ENCODE data around the gene C3. TPM values are rescaled to one million over a fixed set of nuclear protein-coding genes. Genes with fewer than 3 reads are reported as not detected.
A peak's percentile ranks its signal among the peaks of the same experiment; 100 is the strongest.
"Not testable (repeated sequence)": the region's sequence is repeated elsewhere in the genome, so short reads cannot be mapped to it uniquely, and the experiment has no call there.

C3 gene
- total RNA-seq, 1 experiment from 2014 or later, result 7.0 TPM

DNA sequence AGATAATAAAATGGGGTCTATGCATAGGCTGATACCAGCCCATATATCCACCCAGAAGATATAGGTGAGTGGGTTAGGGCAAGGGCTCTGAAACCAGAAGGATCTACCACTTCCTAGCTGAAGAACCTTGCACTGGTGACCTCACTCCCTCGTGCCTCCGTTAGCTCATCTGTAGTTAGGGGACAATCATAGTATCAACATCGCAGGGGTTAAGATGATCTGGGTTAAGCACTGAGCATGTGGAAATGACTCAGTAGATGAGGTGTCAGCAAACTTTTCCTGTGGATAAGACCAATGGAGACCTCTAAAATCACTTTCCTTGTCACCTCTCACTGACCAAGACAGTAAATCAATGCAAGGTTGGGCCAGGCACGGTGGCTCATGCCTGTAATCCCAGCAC lies 81.0 kb downstream of the C3 start:
- Histone ChIP-seq H2AFZ (ENCODE audit: low read depth, low read length, poor library complexity, severe bottlenecking) (no peak overlapping the region), H4K20me1 (ENCODE audit: insufficient read depth) (no peaks in the 10 kb centered on the region), H3K79me2 (ENCODE audit: insufficient read depth, low read length) (no peaks in the 10 kb centered on the region), H3K4me3 (replicated peaks in 1 of 2; ENCODE audit: low read depth in 1 of 2, low read length in 2 of 2) (no peak overlapping the region), H3K9ac (ENCODE audit: low read length) (no peak overlapping the region), H3K27ac (ENCODE audit: low read depth, low read length) (no peak overlapping the region), H3K36me3 (ENCODE audit: control insufficient read depth in 1 of 2, insufficient read depth in 2 of 2, low read length in 2 of 2) (no peaks in the 10 kb centered on the region), H3K4me1 (ENCODE audit: control insufficient read depth in 1 of 2, insufficient read depth in 2 of 2, low read length in 2 of 2) (no peaks in the 10 kb centered on the region), H3K9me2 (ENCODE audit: insufficient read depth) (no peaks in the 10 kb centered on the region), H3K4me2 (ENCODE audit: low read length) (no peak overlapping the region), H3K27me3 (ENCODE audit: insufficient read depth, low read length) (no peaks in the 10 kb centered on the region), H3K9me3 (ENCODE audit: control insufficient read depth in 1 of 2, insufficient read depth in 1 of 2, low read depth in 1 of 2, low read length in 2 of 2) (no peaks in the 10 kb centered on the region)
- intact Hi-C loops (cut with micrococcal nuclease), result no loop called here
- TF ChIP-seq SRF (IDR thresholded peaks at IDR 0.05; ENCODE audit: low read depth) (no peak), FOSL1 (IDR thresholded peaks at IDR 0.05; ENCODE audit: low read depth) (no peak), EZH2 (IDR thresholded peaks at IDR 0.05) (no peak), RAD21 (IDR thresholded peaks at IDR 0.05; ENCODE audit: low read depth) (no peak), TCF7L2 (IDR thresholded peaks at IDR 0.05; ENCODE audit: borderline replicate concordance, extremely low read depth, insufficient read depth, insufficient read length) (no peak), SIN3A (IDR thresholded peaks at IDR 0.05; ENCODE audit: low read depth) (no peak), POLR2AphosphoS5 (IDR thresholded peaks at IDR 0.05; ENCODE audit: low read depth, low read length) (no peak), ZFX (IDR thresholded peaks at IDR 0.05) (no peak), EZH2phosphoT487 (IDR thresholded peaks at IDR 0.05; ENCODE audit: borderline replicate concordance) (no peak)
- TF ChIP-seq, protein P1, sequence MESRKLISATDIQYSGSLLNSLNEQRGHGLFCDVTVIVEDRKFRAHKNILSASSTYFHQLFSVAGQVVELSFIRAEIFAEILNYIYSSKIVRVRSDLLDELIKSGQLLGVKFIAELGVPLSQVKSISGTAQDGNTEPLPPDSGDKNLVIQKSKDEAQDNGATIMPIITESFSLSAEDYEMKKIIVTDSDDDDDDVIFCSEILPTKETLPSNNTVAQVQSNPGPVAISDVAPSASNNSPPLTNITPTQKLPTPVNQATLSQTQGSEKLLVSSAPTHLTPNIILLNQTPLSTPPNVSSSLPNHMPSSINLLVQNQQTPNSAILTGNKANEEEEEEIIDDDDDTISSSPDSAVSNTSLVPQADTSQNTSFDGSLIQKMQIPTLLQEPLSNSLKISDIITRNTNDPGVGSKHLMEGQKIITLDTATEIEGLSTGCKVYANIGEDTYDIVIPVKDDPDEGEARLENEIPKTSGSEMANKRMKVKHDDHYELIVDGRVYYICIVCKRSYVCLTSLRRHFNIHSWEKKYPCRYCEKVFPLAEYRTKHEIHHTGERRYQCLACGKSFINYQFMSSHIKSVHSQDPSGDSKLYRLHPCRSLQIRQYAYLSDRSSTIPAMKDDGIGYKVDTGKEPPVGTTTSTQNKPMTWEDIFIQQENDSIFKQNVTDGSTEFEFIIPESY (IDR thresholded peaks at IDR 0.05; ENCODE audit: extremely low read depth, insufficient replicate concordance, low read length), result no peak
- DNase-seq (ENCODE audit: low read depth, low spot score), result no peak
- no peak for ATAC-seq
- BruUV-seq (replicated peaks), result no TSS peak
- POLR2A ChIA-PET, result no interaction called here
- CTCF ChIA-PET, result no interaction called here
- RAD21 ChIA-PET (ENCODE audit: low non-redundant PET in 1 of 2, low total read pairs in 2 of 2, uncharacterized antibody in 2 of 2, unreplicated experiment in 2 of 2), result no interaction called here

DNA sequence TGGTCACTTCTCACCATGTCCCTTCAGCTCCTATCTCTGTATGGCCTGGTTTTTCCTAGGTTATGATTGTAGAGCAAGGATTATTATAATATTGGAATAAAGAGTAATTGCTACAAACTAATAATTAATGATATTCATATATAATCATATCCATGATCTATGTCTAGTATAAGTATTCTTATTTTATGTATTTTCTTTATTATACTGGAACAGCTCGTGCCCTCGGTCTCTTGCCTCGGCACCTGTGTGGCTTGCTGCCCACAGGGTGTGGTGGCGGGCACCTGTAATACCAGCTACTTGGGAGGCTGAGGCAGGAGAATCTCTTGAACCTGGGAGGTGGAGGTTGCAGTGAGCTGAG lies 87.0 kb downstream of the C3 start:
- DNase-seq (ENCODE audit: low read depth, low spot score); H3K9me3 ChIP-seq (ENCODE audit: control insufficient read depth in 1 of 2, insufficient read depth in 1 of 2, low read depth in 1 of 2, low read length in 2 of 2); BruUV-seq (replicated peaks); H3K4me3 ChIP-seq (replicated peaks in 1 of 2; ENCODE audit: low read depth in 1 of 2, low read length in 2 of 2); H3K36me3 ChIP-seq (ENCODE audit: control insufficient read depth in 1 of 2, insufficient read depth in 2 of 2, low read length in 2 of 2); H3K27me3 ChIP-seq (ENCODE audit: insufficient read depth, low read length); H3K9me2 ChIP-seq (ENCODE audit: insufficient read depth); H3K27ac ChIP-seq (ENCODE audit: low read depth, low read length); H3K9ac ChIP-seq (ENCODE audit: low read length); H3K79me2 ChIP-seq (ENCODE audit: insufficient read depth, low read length); H4K20me1 ChIP-seq (ENCODE audit: insufficient read depth); ATAC-seq; H2AFZ ChIP-seq (ENCODE audit: low read depth, low read length, poor library complexity, severe bottlenecking): not testable (repeated sequence)
- Histone ChIP-seq H3K4me1 (ENCODE audit: control insufficient read depth in 1 of 2, insufficient read depth in 2 of 2, low read length in 2 of 2) (peaks cover 3 to 14% of the 10 kb centered on the region in 2 experiments; a peak in 3 of 4 replicates), H3K4me2 (ENCODE audit: low read length) (peak overlapping the region; percentile 64; the same call in 1 of the 2 replicates)
- ChIA-PET RAD21 (ENCODE audit: low non-redundant PET in 1 of 2, low total read pairs in 2 of 2, uncharacterized antibody in 2 of 2, unreplicated experiment in 2 of 2) (interaction anchor here (0.6 to 1.0 kb wide), 6 partner anchors 71 to 298 kb away, joined by 3 to 9 read pairs (median 4); no protein-coding TSS in a partner anchor), CTCF (interaction anchor here (0.6 to 1.5 kb wide), 10 partner anchors 9 to 229 kb away, joined by 3 to 11 read pairs (median 4); no protein-coding TSS in a partner anchor), POLR2A (interaction anchor here (0.6 to 1.0 kb wide), 4 partner anchors 97 to 624 kb away, joined by 3 read pairs; partner anchors contain the start of gene TNFSF9)
- intact Hi-C loops (cut with micrococcal nuclease), result loop anchor here (1.0 to 2.0 kb wide), 3 partner anchors 117 to 507 kb away; no protein-coding TSS in a partner anchor
